ENCODE results near the gene SEC14L1.

DNA sequence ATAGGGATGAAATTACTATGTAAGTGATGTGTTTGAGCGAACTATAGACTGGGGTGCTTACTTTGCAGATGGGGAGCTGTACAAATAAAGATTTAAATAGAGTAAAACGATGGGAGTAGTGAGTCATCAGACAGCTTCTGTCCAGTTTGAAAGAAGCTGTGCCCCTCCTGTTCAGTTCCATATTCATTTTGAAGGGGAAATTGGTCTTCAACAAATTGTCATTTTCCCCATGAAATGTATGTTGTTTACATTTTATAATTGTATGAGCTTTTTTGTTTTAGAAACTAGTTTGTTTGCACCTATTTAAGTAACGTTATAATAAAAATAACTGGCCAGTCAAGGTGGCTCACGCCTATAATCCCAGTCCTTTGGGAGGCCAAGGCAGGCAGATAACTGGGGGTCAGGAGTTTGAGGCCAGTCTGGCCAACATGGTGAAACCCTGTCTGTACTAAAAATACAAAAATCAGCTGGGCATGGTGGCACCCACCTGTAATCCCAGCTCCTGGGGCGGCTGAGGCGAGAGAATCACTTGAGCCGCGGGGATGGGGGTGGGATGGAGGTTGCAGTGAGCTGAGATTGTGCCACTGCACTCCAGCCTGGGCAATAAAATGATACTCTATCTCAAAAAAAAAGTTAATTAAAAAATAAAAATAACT lies 20.2 kb downstream of the SEC14L1 start:
- TF ChIP-seq, protein P1, sequence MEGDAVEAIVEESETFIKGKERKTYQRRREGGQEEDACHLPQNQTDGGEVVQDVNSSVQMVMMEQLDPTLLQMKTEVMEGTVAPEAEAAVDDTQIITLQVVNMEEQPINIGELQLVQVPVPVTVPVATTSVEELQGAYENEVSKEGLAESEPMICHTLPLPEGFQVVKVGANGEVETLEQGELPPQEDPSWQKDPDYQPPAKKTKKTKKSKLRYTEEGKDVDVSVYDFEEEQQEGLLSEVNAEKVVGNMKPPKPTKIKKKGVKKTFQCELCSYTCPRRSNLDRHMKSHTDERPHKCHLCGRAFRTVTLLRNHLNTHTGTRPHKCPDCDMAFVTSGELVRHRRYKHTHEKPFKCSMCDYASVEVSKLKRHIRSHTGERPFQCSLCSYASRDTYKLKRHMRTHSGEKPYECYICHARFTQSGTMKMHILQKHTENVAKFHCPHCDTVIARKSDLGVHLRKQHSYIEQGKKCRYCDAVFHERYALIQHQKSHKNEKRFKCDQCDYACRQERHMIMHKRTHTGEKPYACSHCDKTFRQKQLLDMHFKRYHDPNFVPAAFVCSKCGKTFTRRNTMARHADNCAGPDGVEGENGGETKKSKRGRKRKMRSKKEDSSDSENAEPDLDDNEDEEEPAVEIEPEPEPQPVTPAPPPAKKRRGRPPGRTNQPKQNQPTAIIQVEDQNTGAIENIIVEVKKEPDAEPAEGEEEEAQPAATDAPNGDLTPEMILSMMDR (IDR thresholded peaks at IDR 0.05) = no peak
- TF ChIP-seq REST (IDR thresholded peaks at IDR 0.05; ENCODE audit: insufficient read depth in 1 of 2, low read depth in 2 of 2, low read length in 1 of 2) = no peak
